CD4-positive, alpha-beta memory T cell (primary cell): ENCODE results near the gene RNASE4. TPM values are rescaled to one million over a fixed set of nuclear protein-coding genes. Genes with fewer than 3 reads are reported as not detected.

ENCODE experiments used
- CTCF ChIA-PET: fragments of 350-600 bp; sonication (Branson Sonifier 250); formaldehyde crosslinking; loops from one replicate; lab custom pipeline; 2021; ENCODE audit warnings: inconsistent platforms; ENCODE audit not compliant: partially characterized antibody; lab: Charles Lee
- POLR2A ChIA-PET: fragments of 350-600 bp; sonication (Branson Sonifier 250); formaldehyde crosslinking; loops from one replicate; lab custom pipeline; 2021; ENCODE audit not compliant: partially characterized antibody; lab: Charles Lee
- DNase-seq, 5 donors: peaks; one replicate each; pipeline versions ENCODE4 v3.0.0 to v3.0.0-alpha.2; 2020 to 2022; ENCODE audit warnings: mixed read lengths in 1 of 5
- H3K27ac ChIP-seq: one replicate; pipeline ENCODE4 v1.7.0; 2013; ENCODE audit warnings: low read depth, low read length
- H3K27me3 ChIP-seq: 2 replicates; pipeline ENCODE4 v1.7.0; 2013; ENCODE audit warnings: mild to moderate bottlenecking, low read length, moderate library complexity; ENCODE audit not compliant: insufficient read depth
- H3K36me3 ChIP-seq: 2 replicates; pipeline ENCODE4 v1.7.0; 2013; ENCODE audit warnings: mild to moderate bottlenecking, low read length, moderate library complexity; ENCODE audit not compliant: insufficient read depth
- H3K4me1 ChIP-seq: 2 replicates; pipeline ENCODE4 v1.7.0; 2013; ENCODE audit warnings: mild to moderate bottlenecking, low read length, moderate library complexity; ENCODE audit not compliant: insufficient read depth
- H3K4me3 ChIP-seq, 2 donors: one replicate each; pipeline ENCODE4 v1.7.0; 2013; ENCODE audit warnings: low read length in 2 of 2, mild to moderate bottlenecking in 1 of 2
- H3K9me3 ChIP-seq, 2 donors: one replicate each; pipeline ENCODE4 v1.7.0; 2013; ENCODE audit warnings: low read length in 2 of 2, control low read depth in 1 of 2; ENCODE audit not compliant: control insufficient read depth in 1 of 2
- H3K27ac Mint-ChIP-seq, 7 donors: one replicate each; pipeline ENCODE4 v1.8.0; 2020 to 2021; ENCODE audit warnings: mixed read lengths in 7 of 7, mild to moderate bottlenecking in 6 of 7, inconsistent platforms in 3 of 7, moderate library complexity in 3 of 7
- H3K27me3 Mint-ChIP-seq, 2 donors: one replicate each; pipeline ENCODE4 v1.8.0; 2020 to 2021; ENCODE audit warnings: mixed read lengths in 2 of 2
- H3K36me3 Mint-ChIP-seq, 2 donors: one replicate each; pipeline ENCODE4 v1.8.0; 2020 to 2021; ENCODE audit warnings: mixed read lengths in 2 of 2, inconsistent platforms in 1 of 2, mild to moderate bottlenecking in 1 of 2
- H3K4me1 Mint-ChIP-seq, 4 donors: one replicate each; pipeline ENCODE4 v1.8.0; 2020 to 2021; ENCODE audit warnings: mixed read lengths in 4 of 4, mild to moderate bottlenecking in 1 of 4
- H3K4me3 Mint-ChIP-seq, 8 donors: one replicate each; pipeline ENCODE4 v1.8.0; 2020 to 2021; ENCODE audit warnings: mixed read lengths in 8 of 8, mild to moderate bottlenecking in 7 of 8, moderate library complexity in 6 of 8, inconsistent platforms in 3 of 8
- H3K9me3 Mint-ChIP-seq, 8 donors: one replicate each; pipeline ENCODE4 v1.8.0; 2020 to 2021; ENCODE audit warnings: mixed read lengths in 8 of 8, mild to moderate bottlenecking in 5 of 8, inconsistent platforms in 3 of 8, moderate library complexity in 1 of 8
- intact Hi-C: fragments of 100-400 bp; cut with micrococcal nuclease; formaldehyde crosslinking; loops from one replicate; pipeline ENCODE4 v1.15.1; 2023
- polyA plus RNA-seq, 2 donors: library from polyadenylated mRNA; unstranded; fragments of 300-500 nt; fragmentation: Illumina TruSeq; gene quantifications; one replicate each; pipeline ENCODE4 v1.2.3, GENCODE V29; 2021
- total RNA-seq, 2 experiments: library from RNA; stranded (reverse); gene quantifications; one replicate each; pipeline ENCODE4 v1.2.3, GENCODE V29; 2021

Gene RNASE4
- total and polyA plus RNA-seq, 4 experiments from 2014 or later: 1.6 to 2.6 (median 2.3) TPM

DNA sequence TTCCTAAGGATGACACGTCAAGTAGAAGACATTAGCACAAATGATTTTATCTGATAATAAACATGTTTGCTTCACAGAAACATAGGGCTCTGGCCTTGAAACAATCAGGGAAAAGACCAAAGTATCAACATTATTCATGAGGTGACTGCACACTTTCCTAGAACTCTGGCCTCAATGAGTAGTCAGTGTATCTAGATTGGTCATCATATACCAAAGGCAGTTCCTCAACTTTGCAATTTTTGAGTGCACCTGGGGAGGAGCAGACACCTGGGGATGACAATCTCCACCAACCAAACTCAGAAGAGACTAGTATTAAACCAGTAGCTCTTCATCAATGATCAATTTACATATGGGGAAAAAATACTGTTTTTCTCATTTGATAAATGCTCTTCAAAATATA lies 65.8 kb downstream of the RNASE4 start:
- no peaks in the 10 kb centered on the region for H3K4me1 Mint-ChIP-seq
- CTCF ChIA-PET: interaction anchor here (1.3 kb wide), 1 partner anchor 8 kb away, joined by 5 read pairs; no protein-coding TSS in a partner anchor

More for the DNA sequence above, 65.8 kb downstream of the RNASE4 start:
- Mint-ChIP-seq H3K27ac (no peak overlapping the region), H3K9me3 (peaks cover 0 to 24% (median 15%) of the 10 kb centered on the region in 8 donors), H3K27me3 (peaks cover 12 to 13% of the 10 kb centered on the region in 2 donors), H3K36me3 (no peaks in the 10 kb centered on the region), H3K4me3 (no peak overlapping the region)
- intact Hi-C loops: no loop called here
- peaks cover 0 to 4% of the 10 kb centered on the region in 2 donors for H3K9me3 ChIP-seq
- POLR2A ChIA-PET: no interaction called here
- DNase-seq: no peak
- no peaks in the 10 kb centered on the region for H3K36me3 ChIP-seq
- H3K27me3 ChIP-seq: no peaks in the 10 kb centered on the region
- no peak overlapping the region for H3K27ac ChIP-seq
- no peak overlapping the region for H3K4me3 ChIP-seq
- no peaks in the 10 kb centered on the region for H3K4me1 ChIP-seq

Other genes starting within 250 kb of the RNASE4 start
- under 1 TPM; 0.14 to 0.15 TPM for gene KLHL33, start 248.4 kb upstream of the RNASE4 start, total RNA-seq
- gene KLHL33, start 248.4 kb upstream of the RNASE4 start, polyA plus RNA-seq: not detected
- gene OSGEP, start 229.7 kb upstream of the RNASE4 start, total RNA-seq: 10 to 100 TPM; 72.3 to 75.9 TPM
- gene OSGEP, start 229.7 kb upstream of the RNASE4 start, polyA plus RNA-seq: 10 to 100 TPM; 39.3 to 41.8 TPM
- gene APEX1, start 229.3 kb upstream of the RNASE4 start, total RNA-seq: 100 to 1,000 TPM; 102 to 105 TPM
- 100 to 1,000 TPM; 138 to 144 TPM for gene APEX1, start 229.3 kb upstream of the RNASE4 start, polyA plus RNA-seq
- 10 to 100 TPM; 77.8 to 78.1 TPM for gene PIP4P1, start 223.1 kb upstream of the RNASE4 start, total RNA-seq
- gene PIP4P1, start 223.1 kb upstream of the RNASE4 start, polyA plus RNA-seq: 10 to 100 TPM; 32.4 to 44.3 TPM
- 100 to 1,000 TPM; 106 to 108 TPM for gene PNP, start 215.2 kb upstream of the RNASE4 start, total RNA-seq
- 100 to 1,000 TPM in 1 of 2 donors, 10 to 100 TPM in 1; 53.8 to 101 TPM for gene PNP, start 215.2 kb upstream of the RNASE4 start, polyA plus RNA-seq
- gene RNASE10, start 179.0 kb upstream of the RNASE4 start, total RNA-seq: 1 to 10 TPM; 1.2 to 1.4 TPM
- gene RNASE10, start 179.0 kb upstream of the RNASE4 start, polyA plus RNA-seq: not detected
- gene RNASE9, start 123.5 kb upstream of the RNASE4 start, total RNA-seq: not detected
- not detected for gene RNASE9, start 123.5 kb upstream of the RNASE4 start, polyA plus RNA-seq
- gene RNASE11, start 96.6 kb upstream of the RNASE4 start, total RNA-seq: not detected
- not detected for gene RNASE11, start 96.6 kb upstream of the RNASE4 start, polyA plus RNA-seq
- gene RNASE12, start 93.2 kb upstream of the RNASE4 start, total RNA-seq: not detected
- gene RNASE12, start 93.2 kb upstream of the RNASE4 start, polyA plus RNA-seq: not detected
- not detected for gene OR6S1, start 42.9 kb upstream of the RNASE4 start, total RNA-seq
- gene OR6S1, start 42.9 kb upstream of the RNASE4 start, polyA plus RNA-seq: not detected
- 1 to 10 TPM; 1.1 to 1.3 TPM for gene ANG, start 4.2 kb downstream of the RNASE4 start, total RNA-seq
- 1 to 10 TPM; 1.4 to 2.8 TPM for gene ANG, start 4.2 kb downstream of the RNASE4 start, polyA plus RNA-seq
- not detected for gene EDDM3A, start 61.3 kb downstream of the RNASE4 start, total RNA-seq
- gene EDDM3A, start 61.3 kb downstream of the RNASE4 start, polyA plus RNA-seq: not detected
- not detected for gene EDDM3B, start 83.8 kb downstream of the RNASE4 start, total RNA-seq
- not detected for gene EDDM3B, start 83.8 kb downstream of the RNASE4 start, polyA plus RNA-seq
- gene RNASE6, start 96.7 kb downstream of the RNASE4 start, total RNA-seq: 1 to 10 TPM; 4.5 to 4.8 TPM
- gene RNASE6, start 96.7 kb downstream of the RNASE4 start, polyA plus RNA-seq: 10 to 100 TPM; 11.8 to 15.8 TPM
- gene RNASE1, start 118.3 kb downstream of the RNASE4 start, total RNA-seq: 1 to 10 TPM; 4.9 to 5.3 TPM
- gene RNASE1, start 118.3 kb downstream of the RNASE4 start, polyA plus RNA-seq: not detected
- not detected for gene RNASE3, start 206.8 kb downstream of the RNASE4 start, total RNA-seq
- gene RNASE3, start 206.8 kb downstream of the RNASE4 start, polyA plus RNA-seq: not detected